ENCODE results near the gene TUBA3E.
A peak's percentile ranks its signal among the peaks of the same experiment; 100 is the strongest.
"Not testable (repeated sequence)": the region's sequence is repeated elsewhere in the genome, so short reads cannot be mapped to it uniquely, and the experiment has no call there.

Gene TUBA3E

DNA sequence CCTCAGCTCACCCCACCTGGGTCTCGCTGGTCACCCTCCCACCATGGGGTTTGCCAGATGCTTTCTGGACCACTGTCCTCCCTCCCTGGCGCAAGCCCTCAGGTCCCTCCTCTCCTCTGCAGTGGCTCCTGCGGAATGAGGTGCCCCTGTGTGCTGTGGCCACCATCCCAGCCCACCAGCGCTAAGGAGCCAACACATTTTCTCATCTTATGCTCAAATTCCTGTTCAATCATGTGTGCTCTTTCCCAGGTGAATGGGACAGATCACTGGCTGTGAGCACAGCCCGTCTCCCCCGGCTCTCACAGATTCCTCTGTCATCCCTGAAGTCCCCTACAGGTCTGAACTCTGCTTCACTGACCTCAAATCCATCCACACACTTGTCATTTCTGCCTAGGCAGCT lies 38.1 kb downstream of the TUBA3E start:
- no peak for DNase-seq (ENCODE audit: insufficient read length)
- TF ChIP-seq POLR2AphosphoS5 (IDR thresholded peaks at IDR 0.05; ENCODE audit: low read depth, low read length), result no peak
- TF ChIP-seq TAF1 (IDR thresholded peaks at IDR 0.05; ENCODE audit: borderline replicate concordance, low read depth, low read length), result no peak
- no peak for TF ChIP-seq POLR2A (IDR thresholded peaks at IDR 0.05; ENCODE audit: low read depth, low read length)
- FAIRE-seq, result no peak

DNA sequence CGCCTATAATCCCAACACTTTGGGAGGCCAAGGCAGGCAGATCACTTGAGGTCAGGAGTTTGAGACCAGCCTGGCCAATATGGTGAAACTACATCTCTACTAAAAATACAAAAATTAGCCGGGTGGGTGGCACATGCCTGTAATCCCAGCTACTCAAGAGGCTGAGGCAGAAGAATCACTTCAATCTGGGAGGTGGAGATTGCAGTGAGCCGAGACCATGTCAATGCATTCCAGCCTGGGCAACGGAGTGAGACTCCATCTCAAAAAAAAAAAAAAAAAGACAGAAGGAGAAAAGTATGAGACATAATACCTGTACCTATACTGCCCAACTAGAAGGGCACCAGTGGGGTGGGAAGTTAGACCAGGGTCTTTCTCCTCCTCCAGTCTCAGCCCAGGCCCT lies 38.9 kb downstream of the TUBA3E start:
- FAIRE-seq; DNase-seq (ENCODE audit: insufficient read length): not testable (repeated sequence)

DNA sequence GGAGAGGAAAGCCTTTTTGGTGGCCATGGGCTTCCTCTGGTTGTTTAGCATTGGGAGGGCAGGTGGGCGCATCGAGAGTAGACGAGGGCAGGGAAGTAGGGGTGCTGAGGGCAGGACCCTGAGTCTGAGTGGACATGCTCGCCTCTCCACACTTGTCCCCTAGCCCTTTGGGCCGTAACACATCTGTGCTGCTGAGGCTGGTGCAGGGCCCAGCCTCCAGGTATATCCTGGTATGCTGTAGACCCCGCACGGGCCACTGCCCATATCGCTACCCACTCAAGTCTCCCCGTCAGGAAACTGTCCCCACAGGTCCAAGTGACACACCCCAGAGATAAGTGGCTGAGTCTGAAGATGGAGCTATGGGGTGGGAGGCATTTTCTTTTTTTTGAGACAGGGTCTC lies 39.6 kb downstream of the TUBA3E start:
- no peak for FAIRE-seq
- no peak for TF ChIP-seq TAF1 (IDR thresholded peaks at IDR 0.05; ENCODE audit: borderline replicate concordance, low read depth, low read length)
- DNase-seq (ENCODE audit: insufficient read length), result no peak

DNA sequence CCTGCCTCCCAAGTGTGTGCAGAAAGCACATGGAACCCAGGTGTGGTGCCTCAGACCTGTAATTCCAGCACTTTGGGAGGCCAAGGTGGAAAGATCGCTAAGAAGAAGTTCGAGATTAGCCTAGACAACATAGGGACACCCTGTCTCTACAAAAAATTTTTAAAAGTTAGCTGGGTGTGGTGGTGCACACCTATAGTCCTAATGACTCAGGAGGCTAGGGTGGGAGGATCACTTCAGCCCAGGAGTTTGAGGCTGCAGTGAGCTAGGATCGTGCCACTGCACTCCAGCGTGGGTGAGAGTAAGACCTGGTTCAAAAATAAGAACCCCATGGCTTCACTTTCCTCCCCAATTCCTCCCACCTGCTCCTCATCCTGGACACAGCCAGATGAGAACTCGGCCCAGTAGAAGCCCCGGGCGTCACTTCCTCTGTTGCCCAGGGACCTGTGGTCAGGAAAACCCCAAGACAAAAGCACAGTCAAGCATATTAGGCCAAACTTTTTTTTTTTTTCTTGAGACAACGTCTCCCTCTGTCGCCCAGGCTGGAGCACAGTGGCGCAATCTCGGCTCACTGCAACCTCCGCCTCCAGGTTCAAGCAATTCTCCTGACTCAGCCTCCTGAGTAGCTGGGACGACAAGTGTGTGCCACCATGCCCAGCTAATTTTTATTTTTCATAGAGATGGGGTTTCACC lies 40.3 kb downstream of the TUBA3E start:
- DNase-seq (ENCODE audit: insufficient read length), result not testable (repeated sequence)
- FAIRE-seq, result peak; percentile 91

DNA sequence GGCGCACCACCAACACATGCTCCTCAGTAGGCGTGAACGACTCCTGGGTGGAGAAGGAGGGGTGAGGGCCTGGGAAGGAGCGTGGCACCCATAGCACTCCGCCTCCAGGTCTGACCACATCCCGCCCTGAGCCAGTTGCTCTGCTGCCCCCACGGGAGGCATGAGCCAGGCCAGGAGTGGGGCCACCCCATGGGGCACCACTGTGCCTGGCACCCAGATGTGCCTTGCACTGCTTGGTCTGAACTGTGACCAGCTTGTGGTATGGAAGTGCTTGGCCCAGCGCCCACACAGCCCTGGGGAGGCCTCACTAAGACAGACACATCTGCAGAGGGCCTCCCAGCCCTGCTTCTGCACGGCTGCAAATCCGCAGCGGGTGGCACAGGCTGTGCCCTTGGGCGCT lies 40.9 kb downstream of the TUBA3E start:
- FAIRE-seq, result peak; percentile 46
- not testable (repeated sequence) for DNase-seq (ENCODE audit: insufficient read length)

DNA sequence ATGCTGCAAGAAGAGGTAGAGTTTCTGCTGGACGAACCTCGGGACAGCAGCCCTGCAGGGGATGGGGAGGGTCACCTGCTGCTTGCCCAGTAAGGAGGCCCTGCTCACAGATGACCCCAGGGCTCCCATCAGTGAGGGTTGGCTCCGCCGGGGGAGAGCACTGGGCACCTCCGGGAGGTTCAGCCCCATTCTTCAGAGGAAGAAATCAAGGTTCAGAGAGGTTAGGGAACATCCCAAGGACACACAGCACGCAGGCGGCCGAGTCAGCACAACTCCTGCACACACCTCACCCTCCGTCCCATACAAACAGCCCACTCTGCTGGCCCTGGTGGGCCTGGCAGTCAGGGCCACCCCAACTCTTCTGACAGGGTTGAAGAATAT lies 41.6 kb downstream of the TUBA3E start:
- DNase-seq (ENCODE audit: insufficient read length) (no peak), FAIRE-seq (no peak)
- no peak; the same call in 1 of the 2 replicates for TF ChIP-seq POLR2A (IDR thresholded peaks at IDR 0.05; ENCODE audit: low read depth, low read length)

DNA sequence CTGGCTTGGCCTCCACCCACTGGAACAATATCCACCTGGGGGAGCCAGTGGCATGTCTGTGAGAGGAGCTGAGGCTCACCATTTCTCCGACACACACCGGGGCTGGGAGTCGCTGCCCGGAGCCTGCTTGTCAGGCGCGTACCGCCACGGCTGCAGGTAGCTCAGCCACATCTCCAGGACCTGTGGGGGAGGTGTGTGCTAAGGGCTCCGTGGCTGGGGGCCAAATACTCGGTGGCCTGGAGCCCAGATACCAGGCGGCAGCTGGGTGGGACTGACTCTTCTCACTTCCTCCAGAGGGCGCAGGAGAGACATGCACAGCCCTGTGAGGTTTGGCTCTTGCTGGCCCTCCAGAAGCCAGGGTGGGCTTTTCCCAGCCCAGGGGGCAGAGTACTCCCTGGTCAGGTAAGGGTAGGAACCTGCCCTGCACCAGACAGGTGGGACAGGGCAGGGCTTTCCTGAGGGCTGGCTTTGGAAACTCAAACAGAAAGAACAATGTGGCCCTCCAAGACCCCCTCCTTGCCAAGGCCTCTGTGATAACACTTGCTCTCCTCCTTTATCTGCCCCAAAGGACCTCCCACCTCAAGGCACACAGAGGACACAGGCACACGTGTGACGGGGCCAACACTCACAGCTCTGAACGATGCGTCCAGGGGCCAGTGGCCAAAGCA lies 42.1 kb downstream of the TUBA3E start:
- peak; percentile 88 for FAIRE-seq
- not testable (repeated sequence) for DNase-seq (ENCODE audit: insufficient read length)

DNA sequence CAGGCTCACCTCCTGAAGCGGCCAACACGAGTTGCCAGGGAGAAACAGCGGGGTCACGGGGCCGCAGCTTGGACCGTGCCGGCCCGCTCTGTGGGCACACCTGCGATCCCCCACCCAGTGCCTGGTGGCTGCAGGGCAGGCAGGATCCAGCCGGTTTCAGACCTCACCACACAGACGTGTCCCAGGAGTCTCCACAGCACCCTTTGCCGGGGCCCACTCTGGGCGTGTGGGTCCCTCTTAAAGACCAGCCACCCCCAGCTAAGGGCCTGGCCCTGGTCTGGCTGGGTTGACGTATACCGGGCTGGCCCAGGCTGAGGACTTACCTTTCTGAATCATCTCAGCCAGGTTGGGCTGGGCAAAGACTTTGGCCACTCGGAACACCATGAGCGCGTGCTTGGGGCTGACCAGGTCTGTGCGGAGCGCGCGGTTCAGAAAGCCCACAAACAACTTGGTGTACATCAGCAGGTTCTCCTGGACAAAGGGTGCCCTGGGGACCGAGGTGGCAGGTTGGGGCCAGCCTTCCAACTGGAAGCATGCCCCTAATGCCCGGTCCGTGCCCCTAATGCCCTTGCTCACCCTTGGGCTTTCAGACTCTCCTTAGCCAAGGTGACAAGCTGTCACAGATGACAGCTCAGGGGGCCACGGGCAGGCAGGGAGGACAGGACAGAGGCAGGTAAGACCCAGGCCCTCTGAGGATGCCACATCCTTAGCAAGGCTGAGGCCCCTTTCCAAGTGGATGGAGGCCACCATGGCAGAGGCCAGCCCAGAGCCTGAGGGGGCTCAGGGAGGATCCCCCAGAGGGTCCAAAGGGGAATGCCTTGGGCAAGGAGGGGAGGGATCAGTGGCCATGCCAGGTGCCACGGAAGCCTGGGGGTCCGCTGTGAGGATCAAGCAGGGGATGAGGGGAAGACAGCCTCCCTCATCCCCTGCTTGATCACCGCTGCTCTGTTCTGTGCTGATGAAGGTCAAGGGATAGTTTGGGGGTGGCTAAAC lies 43.2 kb downstream of the TUBA3E start:
- TF ChIP-seq POLR2A (IDR thresholded peaks at IDR 0.05; ENCODE audit: low read depth, low read length) (no peak), POLR2AphosphoS5 (IDR thresholded peaks at IDR 0.05; ENCODE audit: low read depth, low read length) (no peak), TAF1 (IDR thresholded peaks at IDR 0.05; ENCODE audit: borderline replicate concordance, low read depth, low read length) (no peak)
- no peak for DNase-seq (ENCODE audit: insufficient read length)
- FAIRE-seq, result no peak

DNA sequence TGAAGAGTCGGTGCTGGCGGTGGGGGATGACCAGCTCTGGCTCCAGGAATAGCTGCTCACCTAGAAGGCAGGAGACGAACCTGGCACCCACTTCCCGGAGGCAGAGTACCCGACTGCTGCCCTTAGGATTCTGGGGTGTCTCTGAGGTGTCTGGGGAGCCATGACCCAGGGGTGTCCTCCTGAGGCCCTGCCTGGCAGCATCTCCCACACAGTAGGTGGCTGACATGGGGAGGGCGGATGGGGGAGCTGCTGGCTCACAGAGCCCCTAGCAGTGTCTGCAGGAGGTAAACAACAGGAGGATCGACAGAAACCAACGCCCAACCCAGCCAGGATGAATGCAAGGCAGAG lies 43.8 kb downstream of the TUBA3E start:
- DNase-seq (ENCODE audit: insufficient read length); FAIRE-seq: not testable (repeated sequence)

DNA sequence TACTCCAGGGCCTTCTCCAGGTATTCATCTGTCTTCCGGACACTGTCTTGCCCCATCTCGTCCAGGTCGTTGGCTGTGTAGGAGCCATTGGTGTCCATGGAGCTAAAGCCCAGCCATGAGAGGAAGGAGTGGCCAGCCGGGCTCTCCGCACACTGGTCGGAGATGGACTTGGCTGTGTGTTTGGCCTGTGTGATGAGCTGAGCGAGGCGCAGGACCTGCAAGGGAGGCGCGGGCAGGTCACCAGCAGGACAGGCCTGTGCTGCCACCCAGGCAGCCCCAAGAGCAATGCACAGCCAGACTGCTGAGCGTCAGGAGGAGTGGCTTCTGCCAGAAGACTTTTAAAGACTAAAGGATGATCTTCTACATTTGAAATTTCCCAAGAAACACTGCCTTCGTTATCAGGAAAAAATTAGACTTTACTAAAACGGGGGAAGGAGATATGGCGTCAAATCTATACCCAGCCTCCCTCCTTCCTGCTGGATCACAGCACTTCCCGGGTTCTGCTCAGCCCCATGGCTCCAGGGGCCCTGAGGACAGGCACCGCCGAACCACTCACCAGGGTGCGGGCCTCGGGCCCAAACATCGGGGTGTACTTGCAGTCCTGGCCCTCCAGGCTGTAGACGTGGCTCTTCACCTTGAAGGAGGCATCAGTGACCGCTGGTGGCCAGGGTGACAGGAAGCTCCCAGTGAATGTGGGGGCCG lies 44.4 kb downstream of the TUBA3E start:
- not testable (repeated sequence) for DNase-seq (ENCODE audit: insufficient read length); FAIRE-seq

DNA sequence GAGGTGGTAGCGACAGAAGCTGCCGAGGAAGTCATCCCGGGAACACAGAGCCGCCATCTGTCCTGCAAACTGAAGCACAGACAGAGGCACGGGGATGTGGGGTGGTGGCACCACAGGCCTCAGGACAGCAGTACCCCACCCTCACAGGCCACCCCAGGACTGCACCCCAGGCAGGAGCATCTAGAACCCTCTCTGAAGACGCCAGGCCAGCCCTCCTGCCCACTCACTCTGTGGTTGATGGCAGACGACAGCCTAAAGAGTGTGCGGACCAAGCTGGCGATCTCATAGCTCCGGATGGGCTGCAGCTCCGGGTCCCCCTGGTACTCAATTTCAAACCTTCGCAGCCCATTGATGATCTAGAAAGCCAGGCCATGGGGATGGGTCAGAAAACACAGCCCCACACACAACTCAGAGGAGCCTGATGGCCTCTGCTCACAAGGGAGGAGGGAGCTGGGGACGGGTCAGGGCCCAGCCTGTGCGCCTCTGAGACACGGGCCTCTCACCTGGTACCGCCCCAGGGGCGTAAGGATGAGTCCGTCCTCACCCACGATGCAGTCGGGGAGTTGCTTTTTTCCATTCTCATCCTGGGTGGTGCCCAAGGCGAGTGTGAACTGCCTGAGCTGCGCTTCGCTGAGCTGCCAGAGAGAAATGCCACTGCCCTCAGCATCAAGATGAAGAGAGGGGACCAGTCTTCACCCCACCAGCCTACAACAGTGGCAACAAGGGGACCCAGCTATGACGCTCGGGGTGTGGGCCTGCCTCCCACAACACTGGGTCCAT lies 45.2 kb downstream of the TUBA3E start:
- TF ChIP-seq POLR2A (IDR thresholded peaks at IDR 0.05; ENCODE audit: low read depth, low read length) (no peak), TAF1 (IDR thresholded peaks at IDR 0.05; ENCODE audit: borderline replicate concordance, low read depth, low read length) (no peak), POLR2AphosphoS5 (IDR thresholded peaks at IDR 0.05; ENCODE audit: low read depth, low read length) (no peak)
- DNase-seq (ENCODE audit: insufficient read length) (no peak), FAIRE-seq (no peak)

DNA sequence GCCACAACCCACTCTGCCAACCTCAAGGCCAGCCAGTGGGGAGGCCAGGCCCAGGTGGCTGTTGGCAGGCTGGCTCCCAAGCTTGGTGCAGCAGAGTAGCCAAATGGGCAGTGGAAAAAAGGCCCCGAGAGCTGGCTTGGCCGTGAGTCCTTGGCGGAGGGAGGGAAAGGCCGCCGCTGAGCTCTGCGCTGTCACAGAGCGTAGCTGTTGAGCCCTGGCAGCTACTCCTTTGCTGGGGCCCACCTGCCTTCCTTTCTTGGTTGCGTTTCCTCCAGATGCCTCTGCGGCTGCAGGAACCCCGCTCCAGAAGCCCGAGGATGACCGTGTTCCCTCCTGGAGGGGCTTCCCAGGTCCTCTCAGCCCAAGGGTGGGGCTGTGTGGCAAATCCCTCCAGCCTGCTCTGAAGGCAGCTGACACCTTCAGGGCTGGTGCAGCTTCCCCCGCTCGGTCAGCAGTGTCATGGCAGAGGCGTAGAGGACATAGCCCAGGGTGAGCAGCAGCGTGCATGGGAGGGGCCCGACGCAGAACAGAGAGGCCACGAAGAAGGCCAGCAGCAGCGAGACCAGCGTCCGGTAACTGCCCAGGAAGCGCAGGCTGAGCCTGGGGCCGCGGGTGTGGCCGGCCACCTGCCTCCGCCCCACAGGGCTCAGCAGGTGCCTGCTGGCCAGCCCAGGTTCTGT lies 46.0 kb downstream of the TUBA3E start:
- FAIRE-seq; DNase-seq (ENCODE audit: insufficient read length): not testable (repeated sequence)

DNA sequence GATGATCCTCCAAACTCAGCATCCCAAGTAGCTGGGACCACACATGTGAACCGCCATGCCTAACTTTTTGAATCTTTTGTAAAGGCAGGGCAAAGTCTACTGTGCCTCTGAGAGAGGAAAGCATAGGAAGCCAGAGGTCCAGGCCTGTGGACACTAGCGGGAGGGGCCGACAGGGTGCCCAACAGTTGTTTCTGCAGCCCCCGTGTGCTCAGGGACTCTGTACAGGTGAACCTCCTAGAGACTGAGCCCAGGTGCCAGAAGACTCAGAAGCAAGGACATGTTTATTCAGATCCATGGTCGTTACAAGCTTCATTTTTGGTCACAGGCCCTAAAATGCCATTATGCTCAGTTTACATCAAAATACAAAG lies 47.1 kb downstream of the TUBA3E start:
- FAIRE-seq; DNase-seq (ENCODE audit: insufficient read length): not testable (repeated sequence)
